GM23248 (cell line): Measurements from ENCODE around the gene KCNK1. TPM values are rescaled to one million over a fixed set of nuclear protein-coding genes. Genes with fewer than 3 reads are reported as not detected.

ENCODE experiments used
- DNase-seq: peaks from one replicate; pipeline ENCODE4 v3.0.0-alpha.2; 2015
- H2AFZ ChIP-seq: fragments of 200-600 bp; sonication (generic); 2 replicates; pipeline ENCODE4 v1.6.1; 2016; ENCODE audit warnings: antibody characterized with exemption
- H3F3A ChIP-seq: fragments of 200-600 bp; sonication (generic); 2 replicates; pipeline ENCODE4 v1.6.1; 2016; ENCODE audit warnings: mild to moderate bottlenecking, antibody characterized with exemption, mixed run types; ENCODE audit not compliant: insufficient read depth
- H3K27ac ChIP-seq: fragments of 200-600 bp; sonication (generic); 2 replicates; pipeline ENCODE4 v1.5.1; 2016; ENCODE audit warnings: mild to moderate bottlenecking
- H3K27me3 ChIP-seq: fragments of 200-600 bp; sonication (generic); replicated peaks from 2 replicates; pipeline ENCODE4 v1.6.1; 2016; ENCODE audit warnings: mild to moderate bottlenecking; ENCODE audit not compliant: insufficient read depth
- H3K36me3 ChIP-seq: fragments of 200-600 bp; sonication (generic); 2 replicates; pipeline ENCODE4 v1.6.1; 2016; ENCODE audit warnings: low read depth, mild to moderate bottlenecking
- H3K4me1 ChIP-seq: fragments of 200-600 bp; sonication (generic); 2 replicates; pipeline ENCODE4 v1.6.1; 2016; ENCODE audit warnings: mild to moderate bottlenecking; ENCODE audit not compliant: insufficient read depth
- H3K4me2 ChIP-seq: fragments of 200-600 bp; sonication (generic); one replicate; pipeline ENCODE4 v1.6.1; 2016; ENCODE audit warnings: mild to moderate bottlenecking; ENCODE audit not compliant: unreplicated experiment
- H3K4me3 ChIP-seq: fragments of 200-600 bp; sonication (generic); 2 replicates; pipeline ENCODE4 v1.5.1; 2016; ENCODE audit warnings: mild to moderate bottlenecking
- H3K79me2 ChIP-seq: fragments of 200-600 bp; sonication (generic); 2 replicates; pipeline ENCODE4 v1.6.1; 2016; ENCODE audit warnings: mild to moderate bottlenecking; ENCODE audit not compliant: insufficient read depth
- H3K9ac ChIP-seq: fragments of 200-600 bp; sonication (generic); 2 replicates; pipeline ENCODE4 v1.6.1; 2016; ENCODE audit warnings: mild to moderate bottlenecking
- H3K9me2 ChIP-seq: fragments of 200-600 bp; sonication (generic); 2 replicates; pipeline ENCODE4 v1.6.1; 2016; ENCODE audit warnings: mixed run types, mild to moderate bottlenecking, moderate library complexity; ENCODE audit not compliant: insufficient read depth
- H3K9me3 ChIP-seq: fragments of 200-600 bp; sonication (generic); one replicate; pipeline ENCODE4 v1.6.1; 2017; ENCODE audit warnings: low read depth
- H4K20me1 ChIP-seq: fragments of 200-600 bp; sonication (generic); 2 replicates; pipeline ENCODE4 v1.6.0; 2016; ENCODE audit not compliant: insufficient read depth
- EZH2 ChIP-seq: fragments of 200-600 bp; sonication (generic); IDR thresholded peaks from 2 replicates; pipeline ENCODE4 v1.6.1; 2018; ENCODE audit warnings: antibody characterized with exemption, mild to moderate bottlenecking; ENCODE audit not compliant: insufficient read depth, poor library complexity, severe bottlenecking
- EZH2phosphoT487 ChIP-seq: fragments of 200-600 bp; sonication (generic); IDR thresholded peaks from 2 replicates; pipeline ENCODE4 v1.6.1; 2018; ENCODE audit warnings: antibody characterized with exemption, moderate library complexity, mild to moderate bottlenecking, low read depth; ENCODE audit not compliant: insufficient read depth
- WGBS, 2 experiments: methylation state at CpG; one replicate each; pipeline ENCODE4 v1.1.6; 2015 to 2017; ENCODE audit warnings: low lambda C conversion rate in 2 of 2, low coverage in 1 of 2; ENCODE audit errors: missing lambda C conversion rate in 2 of 2; 5-methylcytosine and 5-hydroxymethylcytosine counted together
- in situ Hi-C: fragments of 300-500 bp; cut with MboI; formaldehyde crosslinking; loops from 2 replicates; pipeline ENCODE4 v1.15.0; 2020
- polyA plus RNA-seq: library from polyadenylated mRNA; unstranded; fragments of >200 nt; fragmentation: Nextera tagmentation; extraction: Ambion mirVana; gene quantifications from 2 replicates; pipeline ENCODE4 v1.2.1, GENCODE V29; 2016
- total RNA-seq: library from RNA; depleted of rRNA; stranded (reverse); fragments of >200 nt; shearing (Covaris generic); gene quantifications from 2 replicates; pipeline ENCODE4 v1.2.3, GENCODE V29; 2014

Gene KCNK1
- total and polyA plus RNA-seq, 2 experiments from 2014 or later: 4.0 to 4.2 TPM

- Histone ChIP-seq H3K9ac (no peak overlapping the region), H3K9me2 (no peaks in the 10 kb centered on the region), H2AFZ (no peak overlapping the region), H3K4me3 (no peak overlapping the region), H3K27ac (no peak overlapping the region), H3K9me3 (no peaks in the 10 kb centered on the region), H3K27me3 (no peaks in the 10 kb centered on the region; the same call in 1 of the 2 replicates), H3K79me2 (no peaks in the 10 kb centered on the region), H3K36me3 (no peaks in the 10 kb centered on the region), H4K20me1 (no peaks in the 10 kb centered on the region), H3F3A (no peaks in the 10 kb centered on the region), H3K4me1 (0 out of 2 replicates have a peak, but pooled peaks cover 5% of the 10 kb centered on the region), H3K4me2 (no peak overlapping the region)
- TF ChIP-seq EZH2phosphoT487 (no peak), EZH2 (no peak)
- in situ Hi-C loops: no loop called here
- no peak for DNase-seq
- WGBS, 2 experiments: 19 to 21% methylated on average over 6 of the region's 6 CpGs
These were observed 94.2 kb downstream of the KCNK1 start for GRCh38 chr1:233707880-233708815.

- H3K9me3 ChIP-seq: no peaks in the 10 kb centered on the region
- 47 to 54% methylated on average over 2 of the region's 2 CpGs for WGBS, 2 experiments
- no peaks in the 10 kb centered on the region for H3F3A ChIP-seq
- H3K4me2 ChIP-seq: no peak overlapping the region
- no peaks in the 10 kb centered on the region for H3K27me3 ChIP-seq
- in situ Hi-C loops: no loop called here
- 0 out of 2 replicates have a peak, but pooled peaks cover 5% of the 10 kb centered on the region for H3K4me1 ChIP-seq
- no peak overlapping the region for H3K4me3 ChIP-seq
- H3K9ac ChIP-seq: no peak overlapping the region
- H3K79me2 ChIP-seq: no peaks in the 10 kb centered on the region
- H3K36me3 ChIP-seq: no peaks in the 10 kb centered on the region
- TF ChIP-seq EZH2phosphoT487: no peak
- TF ChIP-seq EZH2: no peak
- H3K9me2 ChIP-seq: no peaks in the 10 kb centered on the region
- DNase-seq: no peak
- no peak overlapping the region for H2AFZ ChIP-seq
- H3K27ac ChIP-seq: no peak overlapping the region
- no peaks in the 10 kb centered on the region for H4K20me1 ChIP-seq
These were observed 96.1 kb downstream of the KCNK1 start for GRCh38 chr1:233710031-233710430.

- no peaks in the 10 kb centered on the region for H3K36me3 ChIP-seq
- H3K4me3 ChIP-seq: no peak overlapping the region
- no peaks in the 10 kb centered on the region for H3K9me2 ChIP-seq
- no peak for DNase-seq
- no peak for TF ChIP-seq EZH2
- no peak for TF ChIP-seq EZH2phosphoT487
- no peaks in the 10 kb centered on the region for H3F3A ChIP-seq
- no peak overlapping the region for H2AFZ ChIP-seq
- no peaks in the 10 kb centered on the region for H3K79me2 ChIP-seq
- H3K27me3 ChIP-seq: no peaks in the 10 kb centered on the region
- 37 to 43% methylated on average over 1 of the region's 1 CpG for WGBS, 2 experiments
- in situ Hi-C loops: no loop called here
- no peak overlapping the region for H3K9ac ChIP-seq
- no peak overlapping the region for H3K4me2 ChIP-seq
- H3K4me1 ChIP-seq: 0 out of 2 replicates have a peak, but pooled peaks cover 5% of the 10 kb centered on the region
- no peaks in the 10 kb centered on the region for H3K9me3 ChIP-seq
- no peaks in the 10 kb centered on the region for H4K20me1 ChIP-seq
- no peak overlapping the region for H3K27ac ChIP-seq
These were observed 96.6 kb downstream of the KCNK1 start for GRCh38 chr1:233710507-233710906.

- in situ Hi-C loops: no loop called here
- no peak overlapping the region for H3K9ac ChIP-seq
These were observed 100.8 kb downstream of the KCNK1 start for GRCh38 chr1:233714631-233715217.

More at GRCh38 chr1:233714631-233715217, 100.8 kb downstream of the KCNK1 start:
- TF ChIP-seq EZH2: no peak
- TF ChIP-seq EZH2phosphoT487: no peak
- no peaks in the 10 kb centered on the region for H3K79me2 ChIP-seq
- H3K9me3 ChIP-seq: no peaks in the 10 kb centered on the region
- no peaks in the 10 kb centered on the region for H3K9me2 ChIP-seq
- no peak overlapping the region for H3K27ac ChIP-seq
- H3K36me3 ChIP-seq: no peaks in the 10 kb centered on the region
- no peaks in the 10 kb centered on the region for H4K20me1 ChIP-seq
- H3K27me3 ChIP-seq: no peaks in the 10 kb centered on the region
- no peak overlapping the region for H3K4me3 ChIP-seq
- no peak overlapping the region for H2AFZ ChIP-seq
- H3K4me2 ChIP-seq: no peak overlapping the region
- H3K4me1 ChIP-seq: no peaks in the 10 kb centered on the region
- no peak for DNase-seq
- 19 to 20% methylated on average over 4 of the region's 4 CpGs for WGBS, 2 experiments
- H3F3A ChIP-seq: no peaks in the 10 kb centered on the region
